A549 (cell line): ENCODE data around the gene SYT1. TPM values are rescaled to one million over a fixed set of nuclear protein-coding genes. Genes with fewer than 3 reads are reported as not detected.

Experiments
- ATAC-seq, 2 experiments: fragments of 200-7000 bp in 1 of 2; fragments of >200 bp in 1 of 2; cut with Nextera tagmentation in 1 of 2; cut with Tn5 transposase in 1 of 2; 3 replicates each; pipeline versions ENCODE4 v1.8.0 to v1.9.1; 2018 to 2020; ENCODE audit warnings: mild to moderate bottlenecking in 1 of 2, moderate library complexity in 1 of 2
- CTCF ChIA-PET: fragments of 300-600 bp; sonication (Branson Sonifier 250); formaldehyde crosslinking; extraction: SDS; loops from one replicate; lab custom pipeline; 2021; ENCODE audit warnings: antibody characterized with exemption, inconsistent platforms; lab: Yijun Ruan, JAX
- POLR2A ChIA-PET: fragments of 350-600 bp; formaldehyde crosslinking; extraction: SDS; loops from one replicate; lab custom pipeline; 2021; ENCODE audit warnings: antibody characterized with exemption, inconsistent platforms; lab: Yijun Ruan, JAX
- DNase-seq, 2 experiments: peaks; one replicate each; pipeline versions ENCODE4 v3.0.0 to v3.0.0-alpha.2; 2011 to 2016; ENCODE audit warnings: low read depth in 1 of 2, low spot score in 1 of 2
- FAIRE-seq: peaks from 2 replicates; lab custom pipeline; 2011; peaks lifted over from hg19 to GRCh38; lab: Jason Lieb, UNC
- H3K27ac ChIP-seq, 2 experiments: fragments of >200 bp; sonication (Bioruptor Twin); formaldehyde crosslinking; 3 replicates each; pipeline ENCODE4 v1.5.1; 2016 to 2017
- H3K4me1 ChIP-seq: fragments of >200 bp; sonication (Bioruptor Twin); formaldehyde crosslinking; 3 replicates; pipeline ENCODE4 v1.6.1; 2016
- H3K4me2 ChIP-seq: fragments of >200 bp; sonication (Bioruptor Twin); formaldehyde crosslinking; 3 replicates; pipeline ENCODE4 v1.6.1; 2016
- H3K4me3 ChIP-seq: fragments of >200 bp; sonication (Bioruptor Twin); formaldehyde crosslinking; 3 replicates; pipeline ENCODE4 v1.5.1; 2016
- H3K9me3 ChIP-seq: fragments of >200 bp; sonication (Bioruptor Twin); formaldehyde crosslinking; 3 replicates; pipeline ENCODE4 v1.6.1; 2016
- CBX2 ChIP-seq: fragments of 200-600 bp; sonication (generic); IDR thresholded peaks from 2 replicates; pipeline ENCODE4 v1.6.1; 2016; ENCODE audit warnings: low read depth, mild to moderate bottlenecking, borderline replicate concordance
- CEBPB ChIP-seq, 2 experiments: fragments of >200 bp in 1 of 2; sonication (Bioruptor Twin) in 1 of 2; formaldehyde crosslinking in 1 of 2; IDR thresholded peaks; 2 replicates each; pipeline ENCODE4 v1.6.1; 2012 to 2016
- CHD4 ChIP-seq: fragments of 200-600 bp; sonication (generic); IDR thresholded peaks from 2 replicates; pipeline ENCODE4 v1.6.1; 2016; ENCODE audit warnings: antibody characterized with exemption, mild to moderate bottlenecking, borderline replicate concordance
- EHF ChIP-seq: fragments of 250-450 bp; sonication (Bioruptor Pico); IDR thresholded peaks from 2 replicates; pipeline ENCODE4 v1.5.0; 2020; ENCODE audit warnings: mild to moderate bottlenecking
- EHMT2 ChIP-seq: fragments of 200-600 bp; sonication (generic); IDR thresholded peaks from 2 replicates; pipeline ENCODE4 v1.6.1; 2016; ENCODE audit warnings: antibody characterized with exemption, low read depth, mild to moderate bottlenecking, moderate library complexity
- ESRRA ChIP-seq: fragments of 150-350 bp; IDR thresholded peaks from 2 replicates; pipeline ENCODE4 v1.6.1; 2014; ENCODE audit warnings: mild to moderate bottlenecking, low read length, borderline replicate concordance
- FOSL2 ChIP-seq, 2 experiments: fragments of 450-650 bp in 1 of 2; fragments of >200 bp in 1 of 2; sonication (Bioruptor Twin) in 1 of 2; formaldehyde crosslinking; IDR thresholded peaks; 2 replicates each; pipeline versions ENCODE4 v1.5.0 to v1.6.1; 2016 to 2020; ENCODE audit warnings: mild to moderate bottlenecking in 1 of 2, moderate library complexity in 1 of 2
- GATA3 ChIP-seq: IDR thresholded peaks from 2 replicates; pipeline ENCODE4 v1.6.1; 2012; ENCODE audit warnings: borderline replicate concordance
- HOXA7 ChIP-seq: fragments of 250-450 bp; sonication (Bioruptor Pico); IDR thresholded peaks from 2 replicates; pipeline ENCODE4 v1.5.0; 2020; ENCODE audit warnings: mild to moderate bottlenecking, moderate library complexity
- HOXB5 ChIP-seq: fragments of 250-450 bp; sonication (Bioruptor Pico); IDR thresholded peaks from 2 replicates; pipeline ENCODE4 v1.5.0; 2020; ENCODE audit warnings: mild to moderate bottlenecking, moderate library complexity
- JUN ChIP-seq, 2 experiments: fragments of >200 bp; sonication (Bioruptor Twin); formaldehyde crosslinking; IDR thresholded peaks; 2 replicates in 1 of 2; 3 replicates in 1 of 2; pipeline ENCODE4 v1.6.1; 2016 to 2017
- JUNB ChIP-seq: fragments of >200 bp; sonication (Bioruptor Twin); formaldehyde crosslinking; IDR thresholded peaks from 2 replicates; pipeline ENCODE4 v1.6.1; 2016
- KDM1A ChIP-seq: fragments of 200-600 bp; sonication (generic); IDR thresholded peaks from 2 replicates; pipeline ENCODE4 v1.6.1; 2016; ENCODE audit warnings: low read depth, mild to moderate bottlenecking
- NPAS2 ChIP-seq: fragments of 250-450 bp; sonication (Bioruptor Pico); IDR thresholded peaks from 2 replicates; pipeline ENCODE4 v1.8.0; 2022; ENCODE audit warnings: mild to moderate bottlenecking, moderate library complexity, borderline replicate concordance
- RCOR1 ChIP-seq: fragments of 150-350 bp; IDR thresholded peaks from 2 replicates; pipeline ENCODE4 v1.6.1; 2014; ENCODE audit warnings: antibody characterized with exemption, low read length, low read depth
- RNF2 ChIP-seq: fragments of 200-600 bp; sonication (generic); IDR thresholded peaks from 2 replicates; pipeline ENCODE4 v1.6.1; 2016; ENCODE audit warnings: low read depth, mild to moderate bottlenecking, antibody characterized with exemption, moderate library complexity, borderline replicate concordance
- ZNF302 ChIP-seq: fragments of 250-450 bp; sonication (Bioruptor Pico); IDR thresholded peaks from 2 replicates; pipeline ENCODE4 v1.9.0; 2021; ENCODE audit warnings: inconsistent platforms, mild to moderate bottlenecking, moderate library complexity
- WGBS: methylation state at CpG from one replicate; pipeline ENCODE4 v1.1.6; 2017; ENCODE audit errors: missing lambda C conversion rate; 5-methylcytosine and 5-hydroxymethylcytosine counted together
- polyA plus RNA-seq, 4 experiments: library from polyadenylated mRNA; depleted of rRNA in 3 of 4; stranded (reverse); fragments of >200 nt; fragmentation: RNase III in 1 of 4; extraction: RNeasy Plus Mini Kit Qiagen cat#74134 plus additional on column Dnase treatment in 1 of 4; gene quantifications; 2 replicates in 3 of 4; 3 replicates in 1 of 4; pipeline ENCODE4 v1.2.3, GENCODE V29; 2011 to 2017
- TF ChIP-seq, protein P1 (sequence below): fragments of >200 bp; sonication (Bioruptor Twin); formaldehyde crosslinking; IDR thresholded peaks from 3 replicates; pipeline ENCODE4 v1.6.1; 2016
- TF ChIP-seq, protein P2 (sequence below): fragments of 450-650 bp; IDR thresholded peaks from 2 replicates; pipeline ENCODE4 v1.6.1; 2014; ENCODE audit warnings: antibody characterized with exemption
- TF ChIP-seq, protein P3 (sequence below): fragments of >200 bp; sonication (Bioruptor Twin); formaldehyde crosslinking; IDR thresholded peaks from 3 replicates; pipeline ENCODE4 v1.5.1; 2016
- TF ChIP-seq, protein P4 (sequence below): IDR thresholded peaks from 2 replicates; pipeline ENCODE4 v1.6.1; 2012; ENCODE audit warnings: low read depth, borderline replicate concordance
- TF ChIP-seq, protein P5 (sequence below): fragments of 250-450 bp; sonication (Bioruptor Pico); IDR thresholded peaks from 2 replicates; pipeline ENCODE4 v1.5.0; 2021; ENCODE audit warnings: mild to moderate bottlenecking, moderate library complexity, borderline replicate concordance
- TF ChIP-seq, protein P6 (sequence below): IDR thresholded peaks from 2 replicates; pipeline ENCODE4 v1.6.1; 2012

Gene SYT1
- polyA plus RNA-seq, 2 of the 4 experiments (the other 2 are of a cell fraction), result 11.7 to 39.6 TPM

DNA sequence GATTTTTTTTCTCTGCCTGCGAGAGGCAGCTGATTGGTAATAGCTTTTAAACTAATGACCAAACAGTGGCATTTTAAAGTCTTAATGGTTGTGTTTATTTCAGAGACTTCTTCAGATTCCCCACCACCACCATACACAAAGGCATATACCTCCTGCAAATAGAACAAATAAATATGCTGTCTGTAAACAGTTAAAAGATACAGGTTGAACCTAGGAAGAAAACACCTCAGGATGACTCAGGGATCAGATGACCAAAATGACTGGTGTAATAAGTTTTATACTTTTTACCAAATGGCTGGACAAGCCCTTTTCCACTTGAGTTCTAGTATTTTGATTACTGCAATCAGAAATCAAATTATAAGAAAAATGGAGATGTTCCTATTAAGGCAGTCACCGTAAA is 462.1 kb downstream of the SYT1 start (continued):
- TF ChIP-seq, protein P1, sequence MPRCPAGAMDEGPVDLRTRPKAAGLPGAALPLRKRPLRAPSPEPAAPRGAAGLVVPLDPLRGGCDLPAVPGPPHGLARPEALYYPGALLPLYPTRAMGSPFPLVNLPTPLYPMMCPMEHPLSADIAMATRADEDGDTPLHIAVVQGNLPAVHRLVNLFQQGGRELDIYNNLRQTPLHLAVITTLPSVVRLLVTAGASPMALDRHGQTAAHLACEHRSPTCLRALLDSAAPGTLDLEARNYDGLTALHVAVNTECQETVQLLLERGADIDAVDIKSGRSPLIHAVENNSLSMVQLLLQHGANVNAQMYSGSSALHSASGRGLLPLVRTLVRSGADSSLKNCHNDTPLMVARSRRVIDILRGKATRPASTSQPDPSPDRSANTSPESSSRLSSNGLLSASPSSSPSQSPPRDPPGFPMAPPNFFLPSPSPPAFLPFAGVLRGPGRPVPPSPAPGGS, result no peak
- TF ChIP-seq CEBPB (IDR thresholded peaks at IDR 0.05) (peak in 1 of 2 experiments; percentile 18; a peak in 1 of 4 replicates), RCOR1 (no peak), HOXA7 (CRISPR knock-in tag) (no peak)
- TF ChIP-seq, protein P2, sequence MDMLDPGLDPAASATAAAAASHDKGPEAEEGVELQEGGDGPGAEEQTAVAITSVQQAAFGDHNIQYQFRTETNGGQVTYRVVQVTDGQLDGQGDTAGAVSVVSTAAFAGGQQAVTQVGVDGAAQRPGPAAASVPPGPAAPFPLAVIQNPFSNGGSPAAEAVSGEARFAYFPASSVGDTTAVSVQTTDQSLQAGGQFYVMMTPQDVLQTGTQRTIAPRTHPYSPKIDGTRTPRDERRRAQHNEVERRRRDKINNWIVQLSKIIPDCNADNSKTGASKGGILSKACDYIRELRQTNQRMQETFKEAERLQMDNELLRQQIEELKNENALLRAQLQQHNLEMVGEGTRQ, result no peak
- TF ChIP-seq, protein P3, sequence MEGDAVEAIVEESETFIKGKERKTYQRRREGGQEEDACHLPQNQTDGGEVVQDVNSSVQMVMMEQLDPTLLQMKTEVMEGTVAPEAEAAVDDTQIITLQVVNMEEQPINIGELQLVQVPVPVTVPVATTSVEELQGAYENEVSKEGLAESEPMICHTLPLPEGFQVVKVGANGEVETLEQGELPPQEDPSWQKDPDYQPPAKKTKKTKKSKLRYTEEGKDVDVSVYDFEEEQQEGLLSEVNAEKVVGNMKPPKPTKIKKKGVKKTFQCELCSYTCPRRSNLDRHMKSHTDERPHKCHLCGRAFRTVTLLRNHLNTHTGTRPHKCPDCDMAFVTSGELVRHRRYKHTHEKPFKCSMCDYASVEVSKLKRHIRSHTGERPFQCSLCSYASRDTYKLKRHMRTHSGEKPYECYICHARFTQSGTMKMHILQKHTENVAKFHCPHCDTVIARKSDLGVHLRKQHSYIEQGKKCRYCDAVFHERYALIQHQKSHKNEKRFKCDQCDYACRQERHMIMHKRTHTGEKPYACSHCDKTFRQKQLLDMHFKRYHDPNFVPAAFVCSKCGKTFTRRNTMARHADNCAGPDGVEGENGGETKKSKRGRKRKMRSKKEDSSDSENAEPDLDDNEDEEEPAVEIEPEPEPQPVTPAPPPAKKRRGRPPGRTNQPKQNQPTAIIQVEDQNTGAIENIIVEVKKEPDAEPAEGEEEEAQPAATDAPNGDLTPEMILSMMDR, result no peak
- TF ChIP-seq, protein P4, sequence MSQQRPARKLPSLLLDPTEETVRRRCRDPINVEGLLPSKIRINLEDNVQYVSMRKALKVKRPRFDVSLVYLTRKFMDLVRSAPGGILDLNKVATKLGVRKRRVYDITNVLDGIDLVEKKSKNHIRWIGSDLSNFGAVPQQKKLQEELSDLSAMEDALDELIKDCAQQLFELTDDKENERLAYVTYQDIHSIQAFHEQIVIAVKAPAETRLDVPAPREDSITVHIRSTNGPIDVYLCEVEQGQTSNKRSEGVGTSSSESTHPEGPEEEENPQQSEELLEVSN, result no peak
- TF ChIP-seq, all 56 proteins: peak for 6

DNA sequence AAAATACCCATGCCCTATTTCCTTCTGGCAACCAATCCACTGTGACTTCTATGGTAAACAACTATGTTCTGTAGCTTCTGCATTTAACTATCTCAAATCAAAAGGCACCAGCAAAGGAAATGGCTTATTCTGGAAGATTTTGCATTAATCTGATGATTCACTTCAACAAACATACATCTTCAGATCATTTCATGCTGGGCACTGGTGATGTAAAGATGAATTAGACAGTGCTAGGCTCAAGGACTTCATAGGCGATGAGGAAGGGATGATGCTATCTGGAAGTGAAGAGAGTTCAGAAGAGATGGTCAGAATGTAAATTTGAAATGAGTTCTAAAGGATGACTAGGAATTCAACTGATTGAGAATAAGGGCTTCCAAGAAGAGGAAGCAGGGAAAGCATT is 462.9 kb downstream of the SYT1 start:
- POLR2A ChIA-PET, result no interaction called here
- DNase-seq (peak; percentile 3 to 55), FAIRE-seq (peak; percentile 86), ATAC-seq (peak; percentile 51 to 78; a peak in 3 of 6 replicates)
- TF ChIP-seq ESRRA, result no peak
- no peak for TF ChIP-seq FOSL2 (IDR thresholded peaks at IDR 0.05)
- TF ChIP-seq FOSL2 (CRISPR knock-in tag; IDR thresholded peaks at IDR 0.05), result 0 out of 2 replicates have a peak, but pooled peaks have one; percentile 27
- peak; percentile 44; the same call in 1 of the 2 replicates for TF ChIP-seq GATA3
- TF ChIP-seq EHMT2, result no peak
- no peak for TF ChIP-seq JUN (IDR thresholded peaks at IDR 0.05)
- TF ChIP-seq EHF (CRISPR knock-in tag), result no peak
- TF ChIP-seq HOXB5 (CRISPR knock-in tag), result no peak
- no peak for TF ChIP-seq JUNB
- no peak for TF ChIP-seq ZNF302 (CRISPR knock-in tag)
- TF ChIP-seq CBX2, result no peak
- TF ChIP-seq, protein P5, sequence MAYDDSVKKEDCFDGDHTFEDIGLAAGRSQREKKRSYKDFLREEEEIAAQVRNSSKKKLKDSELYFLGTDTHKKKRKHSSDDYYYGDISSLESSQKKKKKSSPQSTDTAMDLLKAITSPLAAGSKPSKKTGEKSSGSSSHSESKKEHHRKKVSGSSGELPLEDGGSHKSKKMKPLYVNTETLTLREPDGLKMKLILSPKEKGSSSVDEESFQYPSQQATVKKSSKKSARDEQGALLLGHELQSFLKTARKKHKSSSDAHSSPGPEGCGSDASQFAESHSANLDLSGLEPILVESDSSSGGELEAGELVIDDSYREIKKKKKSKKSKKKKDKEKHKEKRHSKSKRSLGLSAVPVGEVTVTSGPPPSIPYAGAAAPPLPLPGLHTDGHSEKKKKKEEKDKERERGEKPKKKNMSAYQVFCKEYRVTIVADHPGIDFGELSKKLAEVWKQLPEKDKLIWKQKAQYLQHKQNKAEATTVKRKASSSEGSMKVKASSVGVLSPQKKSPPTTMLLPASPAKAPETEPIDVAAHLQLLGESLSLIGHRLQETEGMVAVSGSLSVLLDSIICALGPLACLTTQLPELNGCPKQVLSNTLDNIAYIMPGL, result no peak
- TF ChIP-seq, protein P6, sequence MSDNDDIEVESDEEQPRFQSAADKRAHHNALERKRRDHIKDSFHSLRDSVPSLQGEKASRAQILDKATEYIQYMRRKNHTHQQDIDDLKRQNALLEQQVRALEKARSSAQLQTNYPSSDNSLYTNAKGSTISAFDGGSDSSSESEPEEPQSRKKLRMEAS, result no peak; the same call in 1 of the 2 replicates
- no peak for TF ChIP-seq NPAS2 (CRISPR knock-in tag)
- TF ChIP-seq CHD4, result no peak
- no peak for TF ChIP-seq KDM1A
- TF ChIP-seq CEBPB (IDR thresholded peaks at IDR 0.05), result peak in 1 of 2 experiments; percentile 22; a peak in 1 of 4 replicates
- no peak for TF ChIP-seq RNF2
- no peaks in the 10 kb centered on the region; the same call in 2 of the 3 replicates for H3K9me3 ChIP-seq
- CTCF ChIA-PET, result no interaction called here
- H3K4me3 ChIP-seq, result no peak overlapping the region
- WGBS, result 16% methylated on average over 1 of the region's 1 CpG
- peaks cover 55% of the 10 kb centered on the region for H3K4me1 ChIP-seq
- peak overlapping the region; percentile 68 for H3K4me2 ChIP-seq
- peak overlapping the region; percentile 64 to 76 for H3K27ac ChIP-seq
